A549 (cell line): Measurements from ENCODE around the gene USP38.

Experiments used
- BHLHE40 ChIP-seq: IDR thresholded peaks from 2 replicates; pipeline ENCODE4 v1.6.1; 2012; ENCODE audit warnings: low read depth, low read length, inconsistent platforms
- CEBPB ChIP-seq, 2 experiments: fragments of >200 bp in 1 of 2; sonication (Bioruptor Twin) in 1 of 2; formaldehyde crosslinking in 1 of 2; IDR thresholded peaks; 2 replicates each; pipeline ENCODE4 v1.6.1; 2012 to 2016
- CTCF ChIP-seq: fragments of >200 bp; sonication (Bioruptor Twin); formaldehyde crosslinking; IDR thresholded peaks from 3 replicates; pipeline ENCODE4 v1.5.1; 2016
- ELK1 ChIP-seq: fragments of 150-350 bp; IDR thresholded peaks from 2 replicates; pipeline ENCODE4 v1.6.1; 2014; ENCODE audit warnings: low read depth, mild to moderate bottlenecking, low read length
- HDAC2 ChIP-seq: fragments of 200-600 bp; sonication (generic); IDR thresholded peaks from 2 replicates; pipeline ENCODE4 v1.6.1; 2016
- JUN ChIP-seq, 2 experiments: fragments of >200 bp; sonication (Bioruptor Twin); formaldehyde crosslinking; IDR thresholded peaks; 2 replicates in 1 of 2; 3 replicates in 1 of 2; pipeline ENCODE4 v1.6.1; 2016 to 2017
- MAFK ChIP-seq: fragments of 450-650 bp; IDR thresholded peaks from 2 replicates; pipeline ENCODE4 v1.6.1; 2014; ENCODE audit not compliant: partially characterized antibody
- NPAS2 ChIP-seq: fragments of 250-450 bp; sonication (Bioruptor Pico); IDR thresholded peaks from 2 replicates; pipeline ENCODE4 v1.8.0; 2022; ENCODE audit warnings: mild to moderate bottlenecking, moderate library complexity, borderline replicate concordance
- POLR2A ChIP-seq: IDR thresholded peaks from 2 replicates; pipeline ENCODE4 v1.6.1; 2012; ENCODE audit warnings: mild to moderate bottlenecking, low read length
- RAD21 ChIP-seq, 2 experiments: fragments of >200 bp in 1 of 2; sonication (Bioruptor Twin) in 1 of 2; formaldehyde crosslinking in 1 of 2; IDR thresholded peaks in 1 of 2; conservative IDR thresholded peaks in 1 of 2; 2 replicates in 1 of 2; 3 replicates in 1 of 2; pipeline ENCODE4 v1.6.1; 2012 to 2018; ENCODE audit warnings: inconsistent platforms in 1 of 2
- REST ChIP-seq: fragments of 200-600 bp; sonication (generic); IDR thresholded peaks from 2 replicates; pipeline ENCODE4 v1.6.1; 2016; ENCODE audit warnings: antibody characterized with exemption, mild to moderate bottlenecking, moderate library complexity
- RNF2 ChIP-seq: fragments of 200-600 bp; sonication (generic); IDR thresholded peaks from 2 replicates; pipeline ENCODE4 v1.6.1; 2016; ENCODE audit warnings: low read depth, mild to moderate bottlenecking, antibody characterized with exemption, moderate library complexity, borderline replicate concordance
- USF2 ChIP-seq: fragments of 450-650 bp; IDR thresholded peaks from 2 replicates; pipeline ENCODE4 v1.6.1; 2014; ENCODE audit warnings: antibody characterized with exemption
- ZFP36 ChIP-seq: fragments of 450-650 bp; IDR thresholded peaks from 2 replicates; pipeline ENCODE4 v1.6.1; 2014; ENCODE audit warnings: borderline replicate concordance; ENCODE audit not compliant: partially characterized antibody

DNA sequence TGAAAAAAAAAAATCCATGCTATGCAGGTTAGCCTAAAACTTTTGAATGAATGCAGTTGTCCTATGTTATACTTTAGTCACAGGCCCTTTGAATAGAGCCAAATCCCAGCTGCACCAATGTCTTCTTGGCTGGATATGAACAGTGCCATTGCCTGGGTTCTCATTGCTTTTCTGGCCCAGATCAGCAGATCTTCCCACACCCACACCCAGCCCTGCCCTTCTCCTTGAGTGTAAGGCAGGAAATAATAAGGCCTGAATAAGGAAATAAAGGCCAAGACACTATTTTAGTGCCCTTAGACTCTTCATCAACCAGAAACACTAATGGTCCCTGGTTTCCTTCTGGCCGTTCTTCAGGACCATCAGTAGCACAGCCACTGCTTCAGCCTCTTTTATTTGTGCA is 66.6 kb downstream of the USP38 start:
- no peak for TF ChIP-seq CTCF
- no peak for TF ChIP-seq ELK1
- no peak for TF ChIP-seq RNF2
- no peak for TF ChIP-seq MAFK
- no peak for TF ChIP-seq RAD21 (conservative IDR thresholded peaks at IDR 0.05 in 1 of 2, IDR thresholded peaks at IDR 0.05 in 1 of 2)
- TF ChIP-seq POLR2A, result no peak
- TF ChIP-seq ZFP36, result no peak
- no peak for TF ChIP-seq HDAC2
- TF ChIP-seq JUN (IDR thresholded peaks at IDR 0.05), result no peak
- no peak for TF ChIP-seq REST
- TF ChIP-seq USF2, result no peak
- TF ChIP-seq NPAS2, result no peak
- no peak for TF ChIP-seq BHLHE40
- no peak for TF ChIP-seq CEBPB (IDR thresholded peaks at IDR 0.05)
